GM18526 (cell line): ENCODE results near the gene FUT3.

Experiments
- POLR2A ChIP-seq: IDR thresholded peaks from 3 replicates; pipeline ENCODE4 v1.6.1; 2011; ENCODE audit not compliant: insufficient read length; ENCODE audit errors: extremely low read depth

Gene FUT3

DNA sequence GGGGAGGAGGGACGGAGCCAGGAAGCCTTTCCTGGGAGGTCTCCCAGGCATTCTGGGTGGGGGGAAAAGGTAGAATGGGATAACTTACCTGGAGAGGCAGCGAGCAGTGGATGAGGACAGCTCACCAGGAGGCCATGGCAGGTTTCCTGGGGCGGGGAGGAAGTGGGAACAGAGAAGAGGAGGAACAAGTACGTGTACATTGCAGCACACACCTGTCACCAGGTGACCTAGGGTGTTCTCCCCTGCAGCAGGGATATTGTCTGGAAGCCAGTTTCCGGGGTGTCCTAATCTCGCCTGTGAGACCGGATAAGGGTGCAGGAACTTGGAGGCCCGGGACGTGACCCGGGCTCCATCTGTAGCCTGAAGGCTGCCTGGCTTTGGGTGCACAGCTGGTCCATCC lies at the start of gene FUT3:
Gene FUT3, minus strand, starts transcription at position 148 of the 400 bp plus-strand sequence.
- no peak for TF ChIP-seq POLR2A

DNA sequence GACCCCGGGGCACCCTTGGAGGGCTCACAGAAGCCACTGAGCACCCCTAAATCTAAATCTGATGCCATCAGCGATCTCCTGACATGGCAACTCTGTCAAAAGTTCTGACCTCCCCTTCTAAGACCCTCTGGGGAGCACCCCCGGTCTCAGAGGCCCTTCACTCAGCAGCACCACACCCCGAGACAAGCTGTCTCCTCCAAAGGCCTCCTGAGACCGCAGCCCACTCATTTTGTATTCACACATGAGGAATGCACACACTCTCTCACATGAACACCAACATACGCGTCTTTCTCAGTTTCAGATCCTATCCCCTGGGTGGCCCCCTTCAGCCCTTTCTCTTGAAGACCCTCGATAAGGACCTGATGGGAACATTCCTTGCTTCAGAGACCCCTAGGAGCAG lies 49.7 kb upstream of the FUT3 start:
- no peak for TF ChIP-seq POLR2A

DNA sequence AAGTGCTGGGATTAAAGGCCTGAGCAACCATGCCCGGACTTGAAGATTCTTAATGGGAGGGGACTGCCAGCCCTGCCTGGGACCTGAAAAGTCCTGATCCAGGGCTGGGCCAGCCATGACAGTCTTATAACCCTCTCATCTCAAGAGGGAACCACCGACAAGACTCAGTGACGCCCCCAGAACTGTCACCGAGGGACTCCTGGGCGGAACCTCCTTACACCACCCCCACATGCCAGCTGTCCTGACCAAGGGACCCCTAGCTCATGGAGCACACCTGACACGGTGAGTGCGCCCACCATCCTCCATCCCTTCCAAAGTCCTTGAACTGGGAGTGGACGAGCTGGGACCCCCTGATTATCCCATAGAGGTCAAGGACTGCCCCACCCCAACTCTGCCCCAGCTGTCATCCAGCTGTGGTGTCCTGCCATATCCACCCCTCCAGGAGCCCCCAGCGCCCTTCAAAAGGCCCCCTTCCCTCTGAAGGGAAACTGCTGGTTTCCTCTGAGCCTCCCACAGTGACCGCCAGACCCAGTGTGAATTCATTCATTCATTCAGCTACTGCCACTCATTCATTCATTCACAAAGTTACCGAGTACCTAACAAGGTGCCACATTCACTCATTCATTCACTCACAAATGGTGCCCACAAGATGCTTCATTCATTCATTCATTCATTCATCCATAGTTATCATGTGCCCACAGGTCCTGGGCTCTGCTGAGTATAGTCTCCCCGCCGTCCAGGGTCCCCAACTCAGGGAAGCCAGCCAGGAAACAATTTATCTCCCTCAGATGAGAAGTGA lies 48.7 kb upstream of the FUT3 start:
- no peak for TF ChIP-seq POLR2A

DNA sequence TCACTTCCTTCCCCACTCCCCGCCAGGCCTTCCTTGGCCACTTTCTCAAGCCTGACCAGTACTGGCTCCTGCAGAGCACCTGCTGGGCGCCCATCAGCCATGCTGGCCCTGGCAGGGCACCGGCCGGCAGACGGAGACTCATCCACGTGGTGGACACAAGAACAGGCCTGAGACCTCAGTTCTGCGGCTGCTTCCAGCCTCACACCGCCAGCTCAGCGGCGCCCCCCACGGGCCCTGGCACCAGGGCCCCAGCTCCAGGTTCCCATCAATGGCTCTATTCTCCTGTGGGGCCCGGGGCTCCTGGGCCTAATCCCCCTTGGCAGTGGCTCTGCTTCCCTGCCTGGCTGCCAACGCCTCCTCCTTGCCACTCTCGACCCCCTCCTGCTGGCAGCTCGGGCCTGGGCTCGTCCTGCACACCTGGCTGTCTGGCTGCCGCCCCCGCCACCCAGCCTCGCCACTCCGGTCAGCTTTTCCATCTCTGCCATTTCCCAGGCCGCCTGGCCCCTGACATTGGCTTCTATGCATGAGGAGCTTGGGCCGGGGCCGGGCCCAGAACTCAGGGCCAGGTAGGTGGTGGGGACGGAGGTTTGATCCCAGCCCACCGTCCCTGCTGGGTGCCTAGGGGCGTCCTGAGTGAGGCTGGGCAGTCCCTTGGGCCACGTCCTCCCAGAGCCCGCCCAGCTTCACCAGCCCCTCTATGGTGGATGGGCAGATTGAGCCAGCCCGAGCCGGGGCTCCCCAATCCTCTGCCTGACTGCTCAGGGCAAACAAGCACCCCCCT lies 46.1 kb upstream of the FUT3 start:
- no peak for TF ChIP-seq POLR2A

DNA sequence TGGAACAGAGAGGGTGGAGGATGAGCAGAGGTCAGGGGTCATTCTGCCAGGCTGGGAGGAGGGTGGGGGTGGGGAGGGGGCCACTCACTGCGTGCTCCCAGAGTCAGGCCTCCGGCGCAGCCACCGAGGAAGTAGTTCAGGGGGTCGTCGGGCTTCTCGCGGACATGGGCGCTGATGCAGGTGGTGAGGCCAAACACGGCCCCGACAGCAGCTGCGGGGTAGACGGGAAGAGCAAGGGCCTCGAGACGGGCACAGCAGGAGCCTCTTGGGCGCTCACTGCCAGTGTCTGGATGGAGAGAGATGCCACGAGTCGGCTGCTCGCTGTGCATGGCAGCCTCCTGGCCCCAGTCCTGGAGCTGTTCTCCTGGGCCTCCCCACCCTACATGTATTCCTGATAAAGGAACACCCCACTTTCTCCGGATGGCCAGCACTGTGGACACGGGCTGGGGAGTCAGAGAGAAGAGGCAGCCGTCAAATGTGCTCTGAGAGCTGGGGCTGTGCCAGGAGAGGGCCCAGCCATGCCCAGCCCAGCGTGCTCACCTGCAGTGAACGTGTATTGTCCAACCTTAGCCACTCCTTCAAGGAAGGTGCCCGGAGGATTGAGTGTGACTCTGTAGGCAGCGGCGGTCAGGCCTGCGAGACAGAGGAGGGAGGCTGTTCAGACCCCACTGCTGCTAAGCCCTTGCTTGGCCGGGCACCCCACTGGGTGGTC lies 45.3 kb upstream of the FUT3 start:
- TF ChIP-seq POLR2A: no peak

DNA sequence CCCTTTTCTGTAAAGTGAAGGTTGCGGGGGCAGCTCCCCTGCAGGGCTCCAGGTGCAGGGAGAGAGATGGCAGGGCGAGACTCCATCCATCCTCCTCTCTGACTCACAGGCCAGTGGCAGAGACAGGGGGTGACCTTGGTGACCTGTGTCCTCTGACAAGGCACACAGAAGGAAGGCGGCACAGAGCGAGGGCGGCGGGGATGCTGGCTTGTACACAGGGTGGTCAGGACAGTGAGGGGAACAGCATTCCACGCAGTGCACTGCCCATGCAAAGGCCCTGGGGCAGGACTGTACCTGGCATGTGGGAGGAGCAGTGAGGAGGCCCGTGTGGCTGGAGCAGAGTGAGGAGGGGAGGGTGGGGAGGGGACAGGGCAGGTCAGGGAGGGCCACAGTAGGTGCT lies 44.6 kb upstream of the FUT3 start:
- no peak for TF ChIP-seq POLR2A

DNA sequence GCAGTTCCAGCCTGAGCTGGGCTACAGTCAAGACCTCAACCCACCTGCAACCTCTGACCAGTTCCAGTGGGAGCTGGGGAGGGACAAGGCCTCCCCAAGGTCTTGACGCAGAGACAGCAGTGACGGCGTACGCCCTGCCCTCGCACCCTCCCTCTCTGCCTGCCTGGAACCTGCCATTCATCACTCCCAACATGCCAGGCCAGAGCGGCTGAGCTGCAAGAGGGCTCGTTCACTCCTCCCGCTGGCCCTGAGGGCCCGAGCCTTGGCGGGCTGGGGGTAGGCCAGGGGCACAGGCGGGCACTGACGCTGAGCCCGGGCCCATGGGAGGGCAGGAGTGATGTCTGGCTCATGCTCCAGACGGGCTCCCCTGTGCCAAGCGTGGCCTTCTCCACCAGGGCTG lies 44.2 kb upstream of the FUT3 start:
- no peak for TF ChIP-seq POLR2A

DNA sequence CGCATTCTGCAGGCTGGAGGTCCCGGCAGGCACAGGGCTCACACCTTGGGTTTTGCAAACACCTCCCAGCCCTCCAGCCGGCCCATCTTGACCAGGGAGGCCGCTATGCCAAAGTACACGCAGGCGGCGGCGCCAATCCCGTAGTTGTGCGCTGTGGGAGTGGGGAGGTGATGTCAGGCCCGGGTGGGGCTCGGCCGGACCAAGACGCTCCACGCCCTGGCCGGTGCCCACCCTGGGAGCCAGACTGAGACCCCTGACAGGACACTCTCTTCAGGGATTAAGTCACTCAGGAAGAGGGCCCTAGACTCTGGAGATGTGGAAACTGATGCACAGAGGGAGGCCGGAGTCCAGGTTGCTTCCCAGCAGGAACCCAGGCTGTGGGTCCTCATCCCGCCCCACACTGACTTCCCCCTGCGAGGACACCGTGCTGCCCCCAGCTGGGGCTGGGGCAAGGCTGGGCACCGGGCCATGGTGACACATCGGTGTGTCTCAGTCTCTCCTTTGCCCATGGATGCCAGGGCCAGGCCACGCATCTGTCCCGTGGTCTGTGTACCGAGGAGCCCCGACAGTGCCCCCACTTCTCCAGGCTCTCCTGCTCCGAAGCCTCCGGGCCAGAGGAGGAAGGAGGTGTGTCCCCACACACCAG lies 43.6 kb upstream of the FUT3 start:
- TF ChIP-seq POLR2A: no peak

DNA sequence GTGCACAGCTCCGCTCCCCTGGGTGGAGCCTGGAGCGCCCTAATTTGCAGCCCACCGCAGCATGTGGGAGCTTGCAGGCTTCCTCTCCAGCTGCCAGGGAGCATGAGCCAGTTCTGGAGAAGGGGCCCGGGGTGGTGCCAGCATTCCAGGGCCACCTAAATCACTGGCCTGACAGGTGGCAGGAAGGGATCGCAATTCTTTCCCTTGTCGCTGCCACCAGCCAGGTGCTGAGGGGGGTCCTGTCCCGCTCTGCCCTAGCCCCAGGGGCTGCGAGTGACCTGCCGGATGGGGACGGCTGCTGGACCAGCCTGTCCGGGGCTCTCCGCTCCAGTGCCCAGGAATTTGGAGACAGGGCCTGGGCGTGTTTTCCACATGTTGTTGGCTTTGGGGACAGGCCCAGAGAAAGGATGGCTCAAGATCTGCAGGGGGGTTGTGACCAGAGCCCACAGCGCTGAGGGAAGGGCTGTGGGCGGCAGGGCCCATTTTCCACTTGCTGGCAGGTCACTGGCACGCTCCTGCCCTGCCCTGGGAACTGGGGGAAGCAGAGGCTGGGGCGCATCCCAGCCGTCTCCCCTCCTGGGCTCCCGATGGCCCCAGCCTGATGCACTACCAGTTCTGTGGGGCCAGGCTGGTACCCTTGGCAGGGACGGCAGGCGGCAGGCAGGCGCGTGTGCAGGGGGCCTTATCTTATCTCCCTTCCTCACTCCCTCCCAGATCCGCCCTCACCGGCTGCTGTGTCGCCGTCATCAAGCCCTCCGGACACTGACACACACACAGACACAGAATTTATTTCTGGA lies 42.9 kb upstream of the FUT3 start:
- no peak for TF ChIP-seq POLR2A

DNA sequence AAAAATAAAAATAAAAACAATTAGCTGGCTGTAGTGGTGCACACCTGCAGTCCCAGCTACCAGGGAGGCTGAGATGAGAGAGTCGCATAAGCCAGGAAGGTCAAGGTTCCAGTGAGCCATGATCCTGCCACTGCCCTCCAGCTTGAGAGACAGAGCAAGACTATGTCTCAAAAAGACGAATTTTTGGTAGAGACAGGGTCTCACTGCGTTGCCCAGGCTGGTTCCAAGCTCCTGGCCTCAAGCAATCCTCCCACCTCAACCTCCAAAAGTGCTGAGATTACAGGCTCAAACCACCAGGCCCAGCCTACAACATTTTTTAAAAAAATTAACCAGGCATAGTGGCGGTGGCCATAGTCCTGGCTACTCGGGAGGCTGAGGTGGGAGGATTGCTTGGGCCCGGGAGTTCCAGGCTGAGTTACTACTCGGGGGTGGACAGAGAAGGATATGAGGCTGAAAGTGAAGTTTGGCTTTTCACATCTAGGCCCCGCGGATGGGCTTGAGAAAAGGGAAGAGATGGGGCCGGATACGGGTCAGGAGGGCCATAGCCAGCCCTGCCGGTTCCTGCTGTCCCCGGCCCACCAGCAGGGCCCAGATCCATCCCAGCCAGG lies 42.2 kb upstream of the FUT3 start:
- TF ChIP-seq POLR2A: no peak

DNA sequence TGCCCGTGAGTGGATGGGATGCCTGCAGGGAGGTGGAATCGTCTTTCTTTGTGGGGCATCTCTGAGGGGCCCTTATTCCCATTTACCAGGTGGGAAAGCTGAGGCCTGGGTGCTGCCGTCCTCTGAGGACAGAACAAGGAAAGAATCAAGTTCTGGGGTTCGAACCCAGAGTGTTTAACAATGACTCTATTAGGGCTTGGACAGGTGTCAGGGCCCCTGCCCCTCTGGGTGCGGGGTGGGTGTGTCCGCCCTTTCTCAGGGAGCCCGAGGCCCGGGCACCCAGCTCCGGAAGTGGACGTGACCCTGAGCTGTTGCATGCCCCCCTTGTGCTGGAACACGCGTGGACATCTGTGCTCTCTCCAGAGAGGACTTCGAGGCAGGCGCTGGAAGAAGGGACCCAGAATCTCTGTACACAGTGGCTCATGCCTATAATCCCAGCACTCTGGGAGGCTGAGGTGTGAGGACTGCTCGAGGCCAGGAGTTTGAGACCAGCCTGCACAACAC lies 41.6 kb upstream of the FUT3 start:
- no peak for TF ChIP-seq POLR2A

DNA sequence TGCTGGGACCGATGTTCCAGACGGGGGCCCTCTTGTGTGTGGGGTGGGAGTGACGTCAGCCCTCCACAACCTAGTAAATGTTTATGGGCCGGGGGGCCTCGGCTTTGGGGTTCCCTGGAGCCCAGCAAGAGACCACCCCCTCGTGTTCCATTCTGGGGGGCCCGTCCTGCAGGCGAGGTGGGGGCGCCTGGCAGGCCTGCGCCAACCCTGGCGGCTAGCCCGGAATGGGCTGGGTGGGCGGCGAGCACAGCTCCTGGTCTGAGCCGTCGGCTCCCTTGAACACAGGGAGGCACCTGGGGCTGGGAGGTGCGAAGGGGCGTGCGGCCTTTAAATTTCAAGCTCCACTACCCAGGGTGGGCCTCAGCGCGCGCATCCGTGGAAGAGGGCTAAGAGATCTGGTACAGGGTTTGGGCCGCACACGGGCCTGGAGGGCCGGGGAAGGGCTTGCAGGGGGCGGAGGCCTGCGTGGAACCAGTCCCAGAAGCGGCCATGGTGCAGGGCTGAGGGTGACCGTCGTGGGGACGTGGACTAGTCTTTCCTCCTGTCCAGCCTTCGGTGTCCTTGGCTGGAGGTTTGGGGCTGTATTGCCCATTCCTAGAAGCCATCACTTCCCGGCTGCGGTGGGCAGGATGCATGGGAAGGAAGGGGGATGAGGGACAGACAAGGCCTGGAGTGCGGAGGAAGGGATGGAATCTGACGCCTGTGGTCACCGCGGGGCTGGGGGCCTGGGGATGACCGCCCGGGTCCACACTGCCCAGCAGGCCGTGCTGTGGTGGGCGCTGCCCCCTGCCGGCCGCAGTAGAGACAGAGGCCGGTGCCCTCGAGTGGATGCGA lies 40.9 kb upstream of the FUT3 start:
- TF ChIP-seq POLR2A: no peak

DNA sequence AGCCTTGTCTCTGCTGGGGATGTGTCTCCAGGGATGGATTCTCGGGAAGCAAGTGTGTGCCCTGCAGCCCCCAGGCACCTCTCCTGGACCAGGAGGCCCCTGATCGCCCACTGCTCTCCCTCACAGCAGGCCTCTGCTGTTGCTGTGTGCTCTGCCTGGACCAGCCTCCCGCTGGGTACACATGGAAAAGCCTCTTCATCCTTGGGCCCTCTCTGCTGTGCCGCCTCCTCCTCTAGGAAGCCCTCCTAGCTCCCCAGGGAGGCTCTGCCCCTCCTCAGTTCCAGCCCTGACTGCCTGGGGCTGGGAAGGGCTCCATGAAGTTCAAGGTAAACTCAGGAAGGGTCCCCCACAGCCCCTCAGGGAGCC lies 40.3 kb upstream of the FUT3 start:
- no peak for TF ChIP-seq POLR2A
